Mesodermal cell (in vitro differentiated cells): ENCODE data around the gene NLRP5.
"Not testable (repeated sequence)": the region's sequence is repeated elsewhere in the genome, so short reads cannot be mapped to it uniquely, and the experiment has no call there.

Source experiments
- H3K27ac ChIP-seq: 2 replicates; pipeline ENCODE4 v1.7.0; 2013; ENCODE audit warnings: mild to moderate bottlenecking, low read depth, low read length, moderate library complexity; ENCODE audit not compliant: severe bottlenecking
- H3K36me3 ChIP-seq: 2 replicates; pipeline ENCODE4 v1.7.1; 2013; ENCODE audit warnings: mild to moderate bottlenecking, low read length, moderate library complexity; ENCODE audit not compliant: control insufficient read depth, insufficient read depth
- H3K4me1 ChIP-seq: one replicate; pipeline ENCODE4 v1.7.1; 2013; ENCODE audit warnings: mild to moderate bottlenecking, low read length; ENCODE audit not compliant: insufficient read depth, control insufficient read depth, poor library complexity, severe bottlenecking
- H3K4me3 ChIP-seq: 2 replicates; pipeline ENCODE4 v1.7.0; 2013; ENCODE audit warnings: low read length, control low read depth, mild to moderate bottlenecking; ENCODE audit not compliant: insufficient read depth, poor library complexity, severe bottlenecking; ENCODE audit errors: extremely low read depth
- H3K9me3 ChIP-seq: 2 replicates; pipeline ENCODE4 v1.7.1; 2013; ENCODE audit warnings: mild to moderate bottlenecking, low read length, moderate library complexity; ENCODE audit not compliant: control insufficient read depth
- WGBS, 2 experiments: methylation state at CpG; one replicate each; pipeline ENCODE4 v1.1.5; 2013; ENCODE audit warnings: missing lambda C conversion rate in 2 of 2; ENCODE audit not compliant: insufficient coverage in 2 of 2; 5-methylcytosine and 5-hydroxymethylcytosine counted together

NLRP5 gene

DNA sequence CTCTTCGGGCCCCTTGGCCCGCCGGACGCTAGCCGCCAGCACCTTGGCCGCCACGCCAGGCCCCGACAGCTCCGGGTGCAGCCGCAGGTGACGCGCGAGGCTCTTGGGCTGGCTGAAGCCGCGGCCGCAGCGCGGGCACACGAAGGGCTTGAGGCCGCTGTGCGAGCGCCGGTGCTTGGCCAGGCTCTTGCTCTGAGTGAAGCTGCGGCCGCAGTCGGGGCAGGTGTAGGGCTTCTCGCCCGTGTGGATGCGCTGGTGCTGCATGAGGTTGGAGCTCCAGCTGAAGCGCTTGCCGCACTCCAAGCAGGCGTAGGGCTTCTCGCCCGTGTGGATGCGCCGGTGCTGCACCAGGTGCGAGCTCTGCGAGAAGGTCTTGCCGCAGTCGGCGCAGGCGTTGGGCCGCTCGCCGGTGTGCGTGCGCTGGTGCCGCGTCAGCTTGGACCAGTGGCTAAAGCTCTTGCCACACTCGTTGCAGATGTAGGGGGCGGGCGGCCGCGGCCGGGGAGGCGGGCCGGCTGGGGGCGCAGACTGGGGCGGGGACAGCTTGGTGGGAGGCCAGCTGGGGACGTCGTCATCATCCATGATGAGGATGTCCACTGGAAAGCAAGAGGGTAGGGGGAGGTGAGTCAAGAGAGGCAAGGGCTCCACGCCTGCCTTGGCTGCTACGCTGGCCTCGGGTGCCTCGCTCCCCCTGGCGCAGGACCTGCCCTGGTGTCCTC, 102.1 kb downstream of the NLRP5 start:
- no peak overlapping the region for H3K4me3 ChIP-seq
- WGBS, 2 experiments, result 93 to 98% methylated on average over 26 to 66 of the region's 66 CpGs
- H3K4me1 ChIP-seq, result peaks cover 6% of the 10 kb centered on the region
- no peak overlapping the region for H3K27ac ChIP-seq
- H3K9me3 ChIP-seq, result peaks cover 4% of the 10 kb centered on the region
- peaks cover 69% of the 10 kb centered on the region for H3K36me3 ChIP-seq

DNA sequence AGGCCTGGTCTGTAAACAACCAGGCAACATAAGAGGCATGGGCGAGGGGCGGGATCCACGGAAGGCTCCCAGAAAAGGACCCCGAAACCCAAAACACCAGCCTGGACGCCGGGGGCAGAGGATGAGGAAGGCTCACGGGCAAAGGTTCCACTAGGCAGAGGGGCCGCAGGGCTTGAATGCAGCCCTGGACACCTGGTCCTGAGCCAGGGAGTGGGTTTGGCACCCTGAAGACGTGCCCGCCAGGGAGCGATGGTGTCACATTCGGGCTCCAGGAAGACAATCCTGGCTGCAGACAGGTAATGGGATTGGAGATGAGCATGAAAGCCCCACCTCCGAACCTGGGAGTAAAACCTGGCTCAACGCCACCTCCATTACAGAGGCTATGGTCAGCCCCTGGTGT, 102.8 kb downstream of the NLRP5 start:
- 96 to 98% methylated on average over 12 to 14 of the region's 14 CpGs for WGBS, 2 experiments
- peaks cover 5% of the 10 kb centered on the region for H3K9me3 ChIP-seq
- H3K4me3 ChIP-seq, result no peak overlapping the region
- peaks cover 6% of the 10 kb centered on the region for H3K4me1 ChIP-seq
- H3K27ac ChIP-seq, result no peak overlapping the region
- H3K36me3 ChIP-seq, result peaks cover 76% of the 10 kb centered on the region

GRCh38 chr19:56091066-56091490, 104.5 kb downstream of the NLRP5 start:
- Histone ChIP-seq H3K4me1 (no peaks in the 10 kb centered on the region), H3K36me3 (peaks cover 86% of the 10 kb centered on the region), H3K9me3 (peaks cover 8% of the 10 kb centered on the region), H3K27ac (no peak overlapping the region), H3K4me3 (no peak overlapping the region)
- WGBS, 2 experiments, result 94% methylated on average over 7 to 10 of the region's 10 CpGs

DNA sequence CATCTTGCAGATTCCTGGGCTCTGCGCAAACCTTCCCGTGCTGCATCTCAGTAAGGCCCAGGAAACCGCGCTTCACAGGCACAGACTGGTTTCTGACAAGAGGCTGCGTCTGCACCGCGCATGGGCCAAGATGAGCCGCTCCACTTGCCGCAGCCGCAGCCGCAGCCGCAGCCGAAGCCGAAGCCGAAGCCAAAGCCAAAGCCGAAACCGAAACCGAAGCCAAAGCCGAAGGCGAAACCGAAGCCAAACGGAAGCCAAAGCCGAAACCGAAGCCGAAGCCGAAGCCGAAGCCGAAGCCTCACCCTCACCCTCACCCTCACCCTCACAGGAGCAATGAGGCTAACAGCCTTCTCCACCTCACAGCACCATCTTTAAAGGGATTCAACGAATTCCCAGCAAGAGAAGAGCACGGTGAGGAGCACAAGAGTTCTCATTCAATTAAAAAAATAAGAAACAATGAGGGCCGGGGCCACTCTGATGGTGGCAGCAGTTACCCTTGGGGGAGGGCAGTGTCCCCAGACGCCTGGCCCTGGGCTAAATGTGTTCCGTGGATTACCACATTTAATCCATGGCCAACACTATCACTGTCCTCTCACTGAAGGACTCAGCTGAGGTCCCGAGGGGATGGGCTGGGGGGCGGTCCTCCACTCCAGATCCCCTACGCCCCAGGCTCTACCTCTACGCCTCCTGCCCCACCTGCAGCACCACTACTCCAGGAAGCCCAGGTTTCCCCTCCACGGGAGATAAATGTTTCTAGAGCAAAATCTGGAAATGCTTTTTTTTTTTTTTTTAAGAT, 105.4 kb downstream of the NLRP5 start:
- Histone ChIP-seq H3K9me3 (peaks cover 8% of the 10 kb centered on the region), H3K36me3 (peaks cover 85% of the 10 kb centered on the region), H3K4me1 (no peaks in the 10 kb centered on the region), H3K4me3 (no peak overlapping the region), H3K27ac (no peak overlapping the region)
- WGBS, 2 experiments, result 92 to 96% methylated on average over 23 to 30 of the region's 38 CpGs

- WGBS, 2 experiments, result 96 to 98% methylated on average over 29 to 32 of the region's 32 CpGs
- Histone ChIP-seq H3K4me3 (no peak overlapping the region), H3K4me1 (no peaks in the 10 kb centered on the region), H3K27ac (no peak overlapping the region), H3K9me3 (peaks cover 8% of the 10 kb centered on the region), H3K36me3 (peaks cover 90% of the 10 kb centered on the region)
Observed at GRCh38 chr19:56092685-56093631, 106.4 kb downstream of the NLRP5 start.

DNA sequence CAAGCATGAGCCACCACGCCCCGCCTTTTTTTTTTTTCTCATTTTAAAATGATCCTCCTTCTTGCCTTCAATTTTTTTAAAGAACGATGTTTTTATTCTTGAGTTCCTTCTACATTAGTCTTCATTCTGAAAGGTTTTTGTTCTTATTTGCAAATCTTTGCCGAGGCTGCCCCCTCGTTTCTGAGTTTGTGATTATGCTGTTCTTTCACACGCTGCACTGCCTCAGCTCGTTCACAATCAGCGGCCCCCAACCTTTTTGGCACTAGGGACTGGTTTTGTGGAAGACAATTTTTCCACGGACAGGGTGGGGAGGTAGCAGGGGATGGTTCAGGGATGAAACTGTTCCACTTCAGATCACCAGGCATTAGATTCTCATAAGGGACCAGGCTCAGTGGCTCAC, 107.9 kb downstream of the NLRP5 start:
- 81 to 97% methylated on average over 5 to 6 of the region's 9 CpGs for WGBS, 2 experiments
- Histone ChIP-seq H3K36me3 (peaks cover 92% of the 10 kb centered on the region), H3K9me3 (peaks cover 8% of the 10 kb centered on the region), H3K4me1 (no peaks in the 10 kb centered on the region), H3K27ac (no peak overlapping the region), H3K4me3 (no peak overlapping the region)

- 95 to 97% methylated on average over 6 to 10 of the region's 13 CpGs for WGBS, 2 experiments
- H3K4me1 ChIP-seq, result no peaks in the 10 kb centered on the region
- H3K4me3 ChIP-seq, result no peak overlapping the region
- H3K9me3 ChIP-seq, result peaks cover 8% of the 10 kb centered on the region
- peaks cover 91% of the 10 kb centered on the region for H3K36me3 ChIP-seq
- H3K27ac ChIP-seq, result no peak overlapping the region
Observed at GRCh38 chr19:56096665-56097064, 110.1 kb downstream of the NLRP5 start.

- H3K27ac ChIP-seq, result no peak overlapping the region
Observed at GRCh38 chr19:56097306-56097705, 110.7 kb downstream of the NLRP5 start.

DNA sequence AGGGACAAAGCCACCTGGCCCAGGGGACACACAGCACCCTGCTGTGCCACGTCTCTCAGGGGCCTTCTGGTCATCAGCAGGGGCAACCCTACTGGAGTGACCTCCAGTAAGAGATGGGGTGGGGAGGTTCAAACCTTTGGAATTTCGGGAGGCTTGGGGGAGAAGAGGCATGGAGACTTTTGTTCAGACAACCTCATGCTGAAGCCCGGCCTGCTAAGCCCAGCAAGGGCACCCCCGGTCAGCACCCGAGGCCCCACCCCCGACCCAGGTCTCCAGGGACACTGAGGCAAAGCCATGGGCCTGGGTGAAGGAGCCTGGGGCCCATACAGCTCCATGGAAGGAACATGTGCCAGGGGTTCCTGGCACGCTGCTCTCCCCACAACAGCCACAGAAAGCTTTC, 111.2 kb downstream of the NLRP5 start:
- peaks cover 93% of the 10 kb centered on the region for H3K36me3 ChIP-seq
- no peak overlapping the region for H3K27ac ChIP-seq
- no peaks in the 10 kb centered on the region for H3K4me1 ChIP-seq
- H3K4me3 ChIP-seq, result no peak overlapping the region
- WGBS, 2 experiments, result 100% methylated on average over 5 to 7 of the region's 7 CpGs
- peaks cover 8% of the 10 kb centered on the region for H3K9me3 ChIP-seq

More at GRCh38 chr19:56097306-56097705, 110.7 kb downstream of the NLRP5 start:
- Histone ChIP-seq H3K4me3 (no peak overlapping the region), H3K36me3 (peaks cover 94% of the 10 kb centered on the region), H3K4me1 (no peaks in the 10 kb centered on the region), H3K9me3 (peaks cover 8% of the 10 kb centered on the region)
- 97 to 98% methylated on average over 18 to 23 of the region's 23 CpGs for WGBS, 2 experiments

- peaks cover 93% of the 10 kb centered on the region for H3K36me3 ChIP-seq
- WGBS, 2 experiments, result 99% methylated on average over 16 to 21 of the region's 21 CpGs
- not testable (repeated sequence) for H3K4me1 ChIP-seq, H3K4me3 ChIP-seq, H3K27ac ChIP-seq, H3K9me3 ChIP-seq
Observed at GRCh38 chr19:56098237-56098636, 111.7 kb downstream of the NLRP5 start.
